CD4-positive, alpha-beta T cell treated with Interferon alpha-2 for 1 hour (primary cell): Measurements from ENCODE around the gene BTG3.

Experiments
- DNase-seq, 2 donors: peaks; one replicate each; pipeline ENCODE4 v3.0.0-alpha.2; 2020 to 2022

The BTG3 gene

DNA sequence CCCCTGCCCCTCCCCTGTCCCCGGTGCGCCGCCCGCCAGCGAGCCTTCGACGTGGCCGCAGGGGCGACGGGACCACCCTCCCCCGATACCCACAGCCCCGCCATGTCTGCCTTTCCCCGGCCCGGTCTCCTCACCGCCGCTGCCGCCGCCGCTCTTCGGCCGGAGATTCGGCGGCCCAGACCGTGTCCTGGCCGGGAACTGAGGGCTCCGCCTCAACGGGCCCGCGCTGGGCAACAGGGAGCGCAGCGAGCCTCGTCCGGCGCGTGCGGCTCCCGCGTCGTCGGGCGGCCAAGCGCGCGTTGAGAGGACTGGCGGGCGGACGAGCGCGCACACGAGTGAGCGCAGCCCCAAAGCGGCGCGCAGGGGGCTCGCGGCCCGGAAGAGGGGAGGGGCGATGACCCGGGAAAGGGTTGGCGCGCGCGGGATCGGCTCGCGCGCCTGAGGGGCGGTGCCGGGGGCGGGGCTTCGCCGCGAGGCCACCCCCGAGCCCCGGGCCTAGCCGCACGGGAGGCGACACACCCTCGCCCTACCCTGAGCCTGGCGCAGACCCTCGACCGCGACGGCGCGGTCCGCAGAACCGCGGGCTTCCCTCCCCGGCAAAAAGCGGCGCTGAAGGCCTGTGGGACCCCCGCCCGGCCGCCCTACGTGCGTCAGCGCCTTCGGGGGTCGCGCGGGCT lies at the start of gene BTG3:
Gene BTG3 (minus strand): TSS at position 337 of the 677 bp plus-strand sequence. CDS start 3,757 bp downstream, outside the sequence.
- peak; percentile 83 to 90 for DNase-seq

DNA sequence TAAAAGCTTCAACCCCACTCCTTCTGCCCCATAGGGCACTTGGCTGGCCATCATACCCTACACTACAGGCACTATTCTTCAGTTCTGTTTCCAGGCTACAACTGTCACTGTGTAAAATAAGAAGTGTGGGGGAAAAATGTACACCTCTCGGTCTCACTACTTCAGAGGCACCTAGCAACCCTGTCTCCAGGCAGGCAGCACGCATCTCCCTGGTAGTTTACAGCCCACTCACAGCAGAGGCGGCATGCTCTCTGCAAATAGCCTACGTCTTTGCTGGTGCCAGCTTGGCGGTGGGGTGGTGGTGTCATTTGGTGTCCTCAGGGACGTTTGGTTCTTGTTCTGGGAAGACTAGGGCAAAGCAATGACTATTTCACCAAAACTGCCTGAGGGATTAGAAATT lies 48.2 kb upstream of the BTG3 start:
- no peak for DNase-seq

GRCh38 chr21:17660452-17660851 lies 47.8 kb upstream of the BTG3 start:
- no peak for DNase-seq

- no peak for DNase-seq
Observed at GRCh38 chr21:17658931-17659330, 46.2 kb upstream of the BTG3 start.

DNA sequence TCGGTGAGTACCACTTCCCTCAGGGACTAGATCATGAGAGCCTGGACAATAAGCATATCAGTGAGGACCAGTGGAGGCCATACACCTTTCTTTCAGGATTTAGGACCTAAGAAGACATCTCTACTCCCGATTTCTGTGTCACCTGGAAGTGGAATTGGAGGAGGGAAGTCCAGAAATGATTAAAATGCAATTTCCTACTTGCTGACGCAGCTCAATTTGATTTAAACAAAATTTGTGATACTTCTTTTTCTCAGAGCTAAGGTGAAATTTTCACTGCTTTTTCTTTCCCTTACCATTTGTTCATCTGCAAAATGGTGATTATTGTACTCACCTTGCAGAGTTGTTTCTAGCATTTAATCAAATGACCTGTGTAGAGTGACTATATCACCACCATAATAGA lies 38.8 kb upstream of the BTG3 start:
- no peak for DNase-seq

DNA sequence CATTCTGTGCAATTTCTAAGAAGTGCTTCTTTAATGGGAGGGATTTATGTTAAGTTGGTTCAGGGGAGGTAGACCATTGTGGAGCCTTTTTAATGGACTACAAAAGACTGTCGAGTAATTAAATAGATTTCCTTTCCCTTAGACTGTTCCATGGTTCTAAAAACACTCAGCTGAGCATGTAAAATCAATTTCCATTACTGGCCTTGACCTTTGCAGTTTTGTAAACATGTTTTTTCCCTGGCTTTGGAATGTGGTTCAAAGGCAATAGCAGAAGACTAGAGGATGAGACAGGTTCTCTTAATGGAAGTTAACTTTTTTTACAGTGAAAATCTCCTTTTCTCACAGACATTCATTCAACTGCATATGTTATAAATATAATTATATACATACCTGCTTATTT lies 37.6 kb upstream of the BTG3 start:
- no peak for DNase-seq

- no peak for DNase-seq
Observed at GRCh38 chr21:17646790-17647189, 34.1 kb upstream of the BTG3 start.

DNA sequence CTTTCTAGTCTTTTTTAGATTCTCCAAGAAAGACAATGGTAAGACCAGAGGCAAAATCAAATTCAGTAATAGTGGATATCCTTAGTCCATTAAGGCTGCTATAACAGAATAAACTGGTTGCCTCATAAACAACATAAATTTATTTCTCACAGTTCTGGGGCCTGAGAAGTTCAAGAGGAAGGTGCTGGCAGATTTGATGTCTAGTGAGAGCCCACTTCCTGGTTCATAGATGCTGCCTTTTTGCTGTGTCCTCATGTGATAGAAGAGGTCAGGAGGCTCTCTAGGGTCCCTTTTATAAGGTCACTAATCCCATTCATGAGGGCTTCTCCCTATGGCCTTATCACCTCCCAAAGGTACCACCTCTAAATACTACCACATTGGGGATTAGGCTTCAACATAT lies 31.5 kb upstream of the BTG3 start:
- no peak for DNase-seq

GRCh38 chr21:17640821-17641220 lies 28.1 kb upstream of the BTG3 start:
- no peak for DNase-seq

- no peak for DNase-seq
Observed at GRCh38 chr21:17636711-17637110, 24.0 kb upstream of the BTG3 start.

GRCh38 chr21:17631195-17631594 lies 18.5 kb upstream of the BTG3 start:
- DNase-seq: no peak

GRCh38 chr21:17622018-17622417 lies 9.3 kb upstream of the BTG3 start:
- no peak for DNase-seq

DNA sequence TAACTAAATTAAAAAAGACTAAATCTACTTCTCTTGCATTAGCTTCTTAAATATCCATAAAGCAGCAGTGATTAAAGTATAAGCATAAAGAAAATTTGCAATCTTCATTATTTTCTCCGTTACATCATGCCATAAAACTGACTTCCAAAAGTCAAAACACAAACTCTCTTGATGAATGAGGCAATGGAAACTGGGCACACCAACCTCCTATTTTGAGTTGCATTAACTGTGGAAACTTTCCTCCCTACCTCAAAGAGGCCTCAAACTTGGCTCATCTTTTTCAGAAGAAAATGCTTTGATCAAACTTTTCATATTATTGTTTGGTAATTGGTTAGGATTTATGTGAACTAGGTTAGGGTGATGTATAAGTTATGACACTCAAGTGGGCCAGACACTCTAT lies 4.1 kb upstream of the BTG3 start:
- DNase-seq: no peak

GRCh38 chr21:17613242-17613676 lies 558 bp upstream of the BTG3 start:
- DNase-seq: no peak

- DNase-seq: peak; percentile 35 to 42
Observed at GRCh38 chr21:17612023-17612564, 607 bp downstream of the BTG3 start.

DNA sequence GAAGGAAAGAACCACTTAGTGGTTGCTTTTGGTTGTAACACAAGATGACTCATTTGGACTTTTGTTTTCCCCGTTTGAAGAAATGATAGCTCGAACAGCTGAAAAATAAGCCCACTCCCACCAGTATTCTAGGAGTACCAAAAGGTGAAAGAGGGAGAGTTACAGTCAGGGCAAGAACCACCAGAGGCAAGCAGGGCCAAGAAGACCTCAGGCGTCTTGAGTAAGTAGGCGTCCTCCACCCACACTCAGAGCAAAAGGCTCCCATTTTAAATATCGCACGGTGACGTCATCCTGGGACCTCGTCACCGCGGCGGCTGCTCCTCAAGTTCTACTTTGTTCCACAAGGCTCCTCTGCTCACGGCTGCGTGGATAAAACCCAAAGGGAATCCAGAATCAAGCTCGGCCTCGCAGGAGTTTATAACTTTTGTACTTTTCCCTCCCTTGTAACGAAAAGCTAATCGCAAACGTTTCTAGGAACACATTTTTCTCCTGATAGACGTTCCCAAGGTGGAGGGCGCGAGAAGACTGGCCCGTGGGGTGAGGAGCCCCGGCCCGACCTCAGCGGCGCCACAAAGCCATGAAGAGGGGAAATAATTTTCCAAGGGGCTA lies 1.2 kb downstream of the BTG3 start:
- peak; percentile 80 to 85 for DNase-seq

- DNase-seq: no peak
Observed at GRCh38 chr21:17610911-17611310, 1.8 kb downstream of the BTG3 start.

GRCh38 chr21:17609681-17610080 lies 3.0 kb downstream of the BTG3 start:
- no peak for DNase-seq

- no peak for DNase-seq
Observed at GRCh38 chr21:17607684-17608083, 5.0 kb downstream of the BTG3 start.

DNA sequence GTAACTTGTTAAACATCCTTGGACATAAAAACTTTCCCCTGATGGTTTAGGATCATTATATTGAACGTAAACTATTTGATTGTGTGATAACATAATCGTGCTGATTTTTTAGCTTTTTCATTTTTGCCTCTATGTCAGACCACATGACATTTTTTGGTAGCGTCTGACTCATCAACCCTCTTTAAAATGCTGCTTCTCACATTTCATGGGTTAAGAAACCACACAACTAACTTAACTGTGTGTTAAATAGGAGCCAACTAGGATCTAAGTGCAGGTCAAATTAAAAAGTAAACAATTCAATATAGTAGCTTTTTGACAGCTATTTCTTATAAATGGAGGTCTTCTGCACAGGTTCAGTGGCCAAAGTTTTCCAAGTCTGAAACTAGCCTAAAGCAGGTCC lies 9.8 kb downstream of the BTG3 start:
- no peak for DNase-seq

DNA sequence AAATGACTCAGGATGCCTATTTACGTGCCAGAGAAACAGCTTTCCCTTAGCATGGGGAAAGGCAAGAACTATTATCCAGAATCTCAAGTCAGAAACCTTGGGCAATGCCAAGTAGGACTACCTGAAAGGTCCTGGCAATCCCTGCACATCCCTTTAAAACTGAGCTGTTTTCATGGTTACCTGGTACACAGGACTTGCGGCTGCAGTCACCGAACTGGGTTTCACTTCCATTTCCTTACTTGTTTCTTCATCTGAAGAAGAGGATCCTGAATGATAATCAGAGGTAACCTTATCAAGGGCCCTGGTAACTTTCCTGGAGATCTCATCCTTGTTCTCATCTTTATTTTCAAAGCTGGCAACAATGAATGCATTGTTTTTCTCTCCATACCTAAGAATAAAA lies 14.3 kb downstream of the BTG3 start:
- peak in 1 of 2 donors; percentile 36 for DNase-seq

GRCh38 chr21:17597680-17598079 lies 15.0 kb downstream of the BTG3 start:
- DNase-seq: no peak

DNA sequence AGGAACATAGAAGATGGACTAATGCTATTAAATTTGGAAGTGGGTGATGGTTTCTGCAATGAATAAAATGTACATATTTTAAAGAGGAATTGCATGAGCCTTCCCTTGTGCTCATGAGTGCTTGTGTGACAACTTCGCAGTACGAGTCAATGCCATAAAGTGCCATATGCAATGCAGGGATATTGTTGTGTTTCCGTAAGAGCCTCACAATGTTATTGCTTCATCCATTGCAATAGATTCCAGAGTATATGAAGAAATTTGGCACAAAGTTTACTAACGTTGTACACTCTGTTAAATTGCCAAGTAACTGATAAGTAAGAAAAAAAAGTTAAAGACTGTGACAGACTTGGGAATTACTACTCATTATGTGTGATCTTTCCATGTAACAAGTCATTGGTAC lies 22.3 kb downstream of the BTG3 start:
- DNase-seq: no peak

DNA sequence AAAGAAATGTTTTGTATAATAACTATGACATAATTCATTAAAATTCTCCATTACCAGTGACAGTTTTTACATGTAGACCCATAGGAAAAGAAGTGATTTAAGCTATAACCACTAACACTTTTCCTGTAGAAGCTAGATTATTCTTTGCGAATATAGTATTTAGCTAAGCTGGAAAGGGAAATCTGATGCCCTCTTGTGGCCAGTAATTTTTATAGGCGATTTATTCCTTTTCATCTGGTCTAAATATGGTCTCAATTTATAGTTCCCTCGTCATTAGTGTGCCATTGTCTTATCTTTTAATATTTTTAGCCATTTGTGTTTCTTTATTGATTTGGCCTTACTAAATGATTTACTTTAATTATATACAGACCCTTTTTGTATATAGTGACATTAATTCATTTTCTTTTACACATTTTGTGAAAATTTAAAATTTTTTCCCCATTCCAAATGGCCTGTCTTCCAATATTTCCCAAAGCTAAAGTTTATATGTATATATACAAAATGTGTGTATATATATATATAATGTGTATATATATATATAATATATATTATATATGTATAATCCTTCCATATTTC lies 26.7 kb downstream of the BTG3 start:
- peak in 1 of 2 donors; percentile 63 for DNase-seq
